Measurements from ENCODE around the gene ZFPM1.

The ZFPM1 gene

GRCh38 chr16:88570691-88571092 is 117.6 kb downstream of the ZFPM1 start:
- peak; percentile 19 for ATAC-seq
- no peak for TF ChIP-seq TOX (CRISPR knock-in tag; IDR thresholded peaks at IDR 0.05; ENCODE audit: borderline replicate concordance)
- no peak for TF ChIP-seq POU6F1 (CRISPR knock-in tag; IDR thresholded peaks at IDR 0.05; ENCODE audit: borderline replicate concordance, low read depth)
- no peak for TF ChIP-seq OSR1 (CRISPR knock-in tag; IDR thresholded peaks at IDR 0.05)
- TF ChIP-seq SNAI2 (CRISPR knock-in tag; IDR thresholded peaks at IDR 0.05), result no peak
- no peak for TF ChIP-seq ESRRG (CRISPR knock-in tag; IDR thresholded peaks at IDR 0.05)
- TF ChIP-seq CREB5 (CRISPR knock-in tag; IDR thresholded peaks at IDR 0.05; ENCODE audit: low read depth), result no peak

GRCh38 chr16:88575251-88575650 is 122.2 kb downstream of the ZFPM1 start:
- TF ChIP-seq, protein P1, sequence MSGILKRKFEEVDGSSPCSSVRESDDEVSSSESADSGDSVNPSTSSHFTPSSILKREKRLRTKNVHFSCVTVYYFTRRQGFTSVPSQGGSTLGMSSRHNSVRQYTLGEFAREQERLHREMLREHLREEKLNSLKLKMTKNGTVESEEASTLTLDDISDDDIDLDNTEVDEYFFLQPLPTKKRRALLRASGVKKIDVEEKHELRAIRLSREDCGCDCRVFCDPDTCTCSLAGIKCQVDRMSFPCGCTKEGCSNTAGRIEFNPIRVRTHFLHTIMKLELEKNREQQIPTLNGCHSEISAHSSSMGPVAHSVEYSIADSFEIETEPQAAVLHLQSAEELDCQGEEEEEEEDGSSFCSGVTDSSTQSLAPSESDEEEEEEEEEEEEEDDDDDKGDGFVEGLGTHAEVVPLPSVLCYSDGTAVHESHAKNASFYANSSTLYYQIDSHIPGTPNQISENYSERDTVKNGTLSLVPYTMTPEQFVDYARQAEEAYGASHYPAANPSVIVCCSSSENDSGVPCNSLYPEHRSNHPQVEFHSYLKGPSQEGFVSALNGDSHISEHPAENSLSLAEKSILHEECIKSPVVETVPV (CRISPR knock-in tag; IDR thresholded peaks at IDR 0.05), result no peak
- TF ChIP-seq POU6F1 (CRISPR knock-in tag; IDR thresholded peaks at IDR 0.05; ENCODE audit: borderline replicate concordance, low read depth), result no peak
- no peak for TF ChIP-seq SNAI2 (CRISPR knock-in tag; IDR thresholded peaks at IDR 0.05)
- TF ChIP-seq ZFP3 (CRISPR knock-in tag; IDR thresholded peaks at IDR 0.05), result no peak
- TF ChIP-seq CSDC2 (CRISPR knock-in tag; IDR thresholded peaks at IDR 0.05), result no peak
- TF ChIP-seq ZNF70 (CRISPR knock-in tag; IDR thresholded peaks at IDR 0.05), result no peak
- no peak for TF ChIP-seq CREB5 (CRISPR knock-in tag; IDR thresholded peaks at IDR 0.05; ENCODE audit: low read depth)
- no peak for TF ChIP-seq ESRRG (CRISPR knock-in tag; IDR thresholded peaks at IDR 0.05)
- TF ChIP-seq ZNF565 (CRISPR knock-in tag; conservative IDR thresholded peaks at IDR 0.05; ENCODE audit: low read depth), result no peak
- ATAC-seq, result no peak

GRCh38 chr16:88576307-88576706 is 123.2 kb downstream of the ZFPM1 start:
- ATAC-seq, result no peak
- TF ChIP-seq ZNF565 (CRISPR knock-in tag; conservative IDR thresholded peaks at IDR 0.05; ENCODE audit: low read depth) (no peak), ARNTL (CRISPR knock-in tag; IDR thresholded peaks at IDR 0.05; ENCODE audit: borderline replicate concordance, low read depth) (no peak), ZFP3 (CRISPR knock-in tag; IDR thresholded peaks at IDR 0.05) (no peak), GLIS3 (CRISPR knock-in tag; IDR thresholded peaks at IDR 0.05) (no peak), OSR1 (CRISPR knock-in tag; IDR thresholded peaks at IDR 0.05) (no peak), ZNF8 (CRISPR knock-in tag; IDR thresholded peaks at IDR 0.05) (no peak), TSHZ2 (CRISPR knock-in tag; IDR thresholded peaks at IDR 0.05) (no peak), ZFP30 (CRISPR knock-in tag; IDR thresholded peaks at IDR 0.05) (no peak), BACH2 (CRISPR knock-in tag; IDR thresholded peaks at IDR 0.05; ENCODE audit: borderline replicate concordance) (no peak), TOX (CRISPR knock-in tag; IDR thresholded peaks at IDR 0.05; ENCODE audit: borderline replicate concordance) (no peak), CREB5 (CRISPR knock-in tag; IDR thresholded peaks at IDR 0.05; ENCODE audit: low read depth) (no peak), PPARA (CRISPR knock-in tag; IDR thresholded peaks at IDR 0.05; ENCODE audit: borderline replicate concordance) (no peak), ESRRG (CRISPR knock-in tag; IDR thresholded peaks at IDR 0.05) (no peak), ZC3H10 (CRISPR knock-in tag; IDR thresholded peaks at IDR 0.05) (no peak), CSDC2 (CRISPR knock-in tag; IDR thresholded peaks at IDR 0.05) (no peak), POU6F1 (CRISPR knock-in tag; IDR thresholded peaks at IDR 0.05; ENCODE audit: borderline replicate concordance, low read depth) (no peak), RARB (CRISPR knock-in tag; IDR thresholded peaks at IDR 0.05) (no peak), ISL1 (CRISPR knock-in tag; IDR thresholded peaks at IDR 0.05) (no peak)
- TF ChIP-seq, protein P2, sequence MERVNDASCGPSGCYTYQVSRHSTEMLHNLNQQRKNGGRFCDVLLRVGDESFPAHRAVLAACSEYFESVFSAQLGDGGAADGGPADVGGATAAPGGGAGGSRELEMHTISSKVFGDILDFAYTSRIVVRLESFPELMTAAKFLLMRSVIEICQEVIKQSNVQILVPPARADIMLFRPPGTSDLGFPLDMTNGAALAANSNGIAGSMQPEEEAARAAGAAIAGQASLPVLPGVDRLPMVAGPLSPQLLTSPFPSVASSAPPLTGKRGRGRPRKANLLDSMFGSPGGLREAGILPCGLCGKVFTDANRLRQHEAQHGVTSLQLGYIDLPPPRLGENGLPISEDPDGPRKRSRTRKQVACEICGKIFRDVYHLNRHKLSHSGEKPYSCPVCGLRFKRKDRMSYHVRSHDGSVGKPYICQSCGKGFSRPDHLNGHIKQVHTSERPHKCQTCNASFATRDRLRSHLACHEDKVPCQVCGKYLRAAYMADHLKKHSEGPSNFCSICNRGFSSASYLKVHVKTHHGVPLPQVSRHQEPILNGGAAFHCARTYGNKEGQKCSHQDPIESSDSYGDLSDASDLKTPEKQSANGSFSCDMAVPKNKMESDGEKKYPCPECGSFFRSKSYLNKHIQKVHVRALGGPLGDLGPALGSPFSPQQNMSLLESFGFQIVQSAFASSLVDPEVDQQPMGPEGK (CRISPR knock-in tag; IDR thresholded peaks at IDR 0.05; ENCODE audit: borderline replicate concordance), result no peak
